AG10803 (cell line): ENCODE results near the gene GALC.

Source experiments
- DNase-seq: peaks from one replicate; pipeline ENCODE4 v3.0.0; 2010; ENCODE audit warnings: low read depth
- H3K4me3 ChIP-seq: 2 replicates; pipeline ENCODE4 v1.5.1; 2011; ENCODE audit warnings: mild to moderate bottlenecking, low read length, control low read depth
- CTCF ChIP-seq: conservative IDR thresholded peaks from 2 replicates; pipeline ENCODE4 v1.5.1; 2011; ENCODE audit warnings: mild to moderate bottlenecking, low read length, control low read depth, inconsistent platforms

Gene GALC

GRCh38 chr14:87888136-87888999, 104.6 kb downstream of the GALC start:
- no peak overlapping the region for H3K4me3 ChIP-seq
- DNase-seq: no peak
- TF ChIP-seq CTCF: peak; percentile 50

GRCh38 chr14:87883750-87884149, 109.2 kb downstream of the GALC start:
- H3K4me3 ChIP-seq: no peak overlapping the region
- no peak for TF ChIP-seq CTCF
- peak; percentile 35 for DNase-seq
